Testis (tissue), 2 donors: ENCODE measurements around the gene CD79A.

ENCODE experiments used
- CTCF ChIP-seq, 3 experiments: fragments of 450-650 bp in 2 of 3; fragments of 200-600 bp in 1 of 3; sonication (generic) in 1 of 3; IDR thresholded peaks; one replicate each; pipeline ENCODE4 v1.5.1; 2016 to 2019; ENCODE audit warnings: antibody characterized with exemption in 3 of 3, mild to moderate bottlenecking in 2 of 3, moderate library complexity in 1 of 3
- POLR2A ChIP-seq: fragments of 450-650 bp; IDR thresholded peaks from one replicate; pipeline ENCODE4 v1.6.1; 2017; ENCODE audit warnings: antibody characterized with exemption, mild to moderate bottlenecking, moderate library complexity

GRCh38 chr19:41912899-41913537 lies 35.9 kb downstream of the CD79A start:
- TF ChIP-seq CTCF (IDR thresholded peaks at IDR 0.05) (no peak), POLR2A (no peak)
